GM12878 (cell line): ENCODE measurements around the gene PLEKHA1. TPM values are rescaled to one million over a fixed set of nuclear protein-coding genes. Genes with fewer than 3 reads are reported as not detected.

Source experiments
- ATAC-seq: fragments of 200-7000 bp; cut with Tn5 transposase; 3 replicates; pipeline ENCODE4 v1.9.1; 2020; ENCODE audit warnings: mild to moderate bottlenecking, moderate library complexity
- BruUV-seq: library from RNA; stranded (reverse); fragments of 400-500 nt; replicated peaks from 2 replicates; lab custom pipeline; 2021; lab: Mats Ljungman, UMichigan
- CTCF ChIA-PET: fragments of 300-600 bp; sonication (Branson Sonifier 250); formaldehyde crosslinking; extraction: SDS; loops from one replicate; lab custom pipeline; 2021; ENCODE audit warnings: inconsistent platforms; lab: Yijun Ruan, JAX
- POLR2A ChIA-PET: fragments of 350-600 bp; formaldehyde crosslinking; extraction: SDS; loops from one replicate; lab custom pipeline; 2021; ENCODE audit warnings: inconsistent platforms; lab: Charles Lee
- RAD21 ChIA-PET: fragments of 300-600 bp; sonication (Branson Sonifier 250); formaldehyde crosslinking; loops from one replicate; lab custom pipeline; 2023; ENCODE audit warnings: antibody characterized with exemption; ENCODE audit not compliant: unreplicated experiment; lab: Charles Lee
- SMC1A ChIA-PET: fragments of 300-600 bp; sonication (Branson Sonifier 250); formaldehyde crosslinking; loops from one replicate; lab custom pipeline; 2023; ENCODE audit not compliant: unreplicated experiment, uncharacterized antibody; lab: Charles Lee
- DNase-seq: peaks from one replicate; pipeline ENCODE4 v3.0.0-alpha.2; 2011; ENCODE audit warnings: low read depth, low spot score
- FAIRE-seq: peaks from 3 replicates; lab custom pipeline; 2011; peaks lifted over from hg19 to GRCh38; lab: Jason Lieb, UNC
- H2AFZ ChIP-seq: 2 replicates; pipeline ENCODE4 v1.6.0; 2011; ENCODE audit warnings: low read depth, low read length, control low read depth; ENCODE audit not compliant: control insufficient read depth
- H3K27ac ChIP-seq: 2 replicates; pipeline ENCODE4 v1.5.1; 2011; ENCODE audit warnings: control low read depth; ENCODE audit not compliant: control insufficient read depth, insufficient read depth
- H3K27me3 ChIP-seq, 2 experiments: replicated peaks in 1 of 2; 2 replicates each; pipeline versions ENCODE4 v1.6.0 to v1.6.1; 2011; ENCODE audit warnings: low read length in 1 of 2; ENCODE audit not compliant: control insufficient read depth in 2 of 2, insufficient read depth in 2 of 2
- H3K36me3 ChIP-seq, 2 experiments: 2 replicates each; pipeline ENCODE4 v1.5.1; 2011; ENCODE audit warnings: low read length in 1 of 2; ENCODE audit not compliant: control insufficient read depth in 2 of 2, insufficient read depth in 2 of 2
- H3K4me1 ChIP-seq: 2 replicates; pipeline ENCODE4 v1.6.1; 2011; ENCODE audit warnings: mild to moderate bottlenecking, low read length, moderate library complexity, mixed read lengths; ENCODE audit not compliant: control insufficient read depth, insufficient read depth
- H3K4me2 ChIP-seq: 2 replicates; pipeline ENCODE4 v1.6.0; 2011; ENCODE audit warnings: control low read depth; ENCODE audit not compliant: control insufficient read depth, insufficient read depth
- H3K4me3 ChIP-seq: fragments of 200-600 bp; sonication (generic); 2 replicates; pipeline ENCODE4 v1.5.1; 2016
- H3K79me2 ChIP-seq: 2 replicates; pipeline ENCODE4 v1.6.0; 2011; ENCODE audit warnings: low read length; ENCODE audit not compliant: control insufficient read depth, insufficient read depth
- H3K9ac ChIP-seq: 2 replicates; pipeline ENCODE4 v1.8.0; 2011; ENCODE audit warnings: low read length, control low read depth, mixed read lengths; ENCODE audit not compliant: control insufficient read depth, insufficient read depth
- H3K9me3 ChIP-seq: replicated peaks from 3 replicates; pipeline ENCODE4 v1.5.1; 2011; ENCODE audit warnings: mild to moderate bottlenecking, low read length; ENCODE audit not compliant: control insufficient read depth, insufficient read depth
- H4K20me1 ChIP-seq: 2 replicates; pipeline ENCODE4 v1.6.0; 2011; ENCODE audit not compliant: control insufficient read depth, insufficient read depth
- CBX3 ChIP-seq: fragments of 200-600 bp; sonication (generic); IDR thresholded peaks from 2 replicates; pipeline ENCODE4 v1.6.1; 2016; ENCODE audit warnings: low read depth, borderline replicate concordance
- CHD1 ChIP-seq: IDR thresholded peaks from 2 replicates; pipeline ENCODE4 v1.6.1; 2012; ENCODE audit warnings: low read depth, low read length, improper control_type of control experiment
- CREM ChIP-seq: IDR thresholded peaks from 2 replicates; pipeline ENCODE4 v1.6.1; 2014; ENCODE audit warnings: antibody characterized with exemption, low read depth
- E2F4 ChIP-seq: IDR thresholded peaks from 2 replicates; pipeline ENCODE4 v1.6.1; 2012; ENCODE audit warnings: low read depth, low read length, improper control_type of control experiment
- FOS ChIP-seq: IDR thresholded peaks from 3 replicates; pipeline ENCODE4 v1.6.1; 2011; ENCODE audit warnings: borderline replicate concordance; ENCODE audit not compliant: insufficient read length; ENCODE audit errors: extremely low read depth
- FOXM1 ChIP-seq: IDR thresholded peaks from 2 replicates; pipeline ENCODE4 v1.6.1; 2012; ENCODE audit warnings: low read depth, mild to moderate bottlenecking, inconsistent platforms, low read length, moderate library complexity
- IRF5 ChIP-seq: fragments of 450-650 bp; IDR thresholded peaks from 2 replicates; pipeline ENCODE4 v1.6.1; 2017; ENCODE audit warnings: borderline replicate concordance
- NFIC ChIP-seq: IDR thresholded peaks from 2 replicates; pipeline ENCODE4 v1.6.1; 2012; ENCODE audit warnings: low read depth, mild to moderate bottlenecking, inconsistent platforms, low read length, moderate library complexity
- SREBF2 ChIP-seq: IDR thresholded peaks from 2 replicates; pipeline ENCODE4 v1.6.1; 2012; ENCODE audit warnings: mild to moderate bottlenecking, low read length
- YBX1 ChIP-seq: fragments of 450-650 bp; IDR thresholded peaks from 2 replicates; pipeline ENCODE4 v1.6.1; 2016; ENCODE audit warnings: antibody characterized with exemption
- ZNF24 ChIP-seq: fragments of 450-650 bp; IDR thresholded peaks from 2 replicates; pipeline ENCODE4 v1.6.1; 2017; ENCODE audit warnings: antibody characterized with exemption, mild to moderate bottlenecking
- ZNF274 ChIP-seq: IDR thresholded peaks from one replicate; pipeline ENCODE4 v1.8.0; 2011; ENCODE audit not compliant: insufficient read length, insufficient read depth
- WGBS: methylation state at CpG from one replicate; pipeline ENCODE4 v1.1.6; 2016; ENCODE audit warnings: low lambda C conversion rate; ENCODE audit not compliant: insufficient replicate concordance, insufficient coverage; ENCODE audit errors: missing lambda C conversion rate; 5-methylcytosine and 5-hydroxymethylcytosine counted together
- in situ Hi-C: fragments of 300-500 bp; cut with MboI; formaldehyde crosslinking; loops from 9 replicates; pipeline ENCODE4 v1.14.3; 2018; ENCODE audit warnings: mixed read lengths
- intact Hi-C: fragments of 100-400 bp; cut with micrococcal nuclease; formaldehyde crosslinking; loops from one replicate; pipeline ENCODE4 v1.14.2; 2022; ENCODE audit not compliant: unreplicated experiment
- polyA plus RNA-seq, 11 experiments: library from polyadenylated mRNA; depleted of rRNA in 4 of 11; unstranded in 6 of 11; stranded (reverse) in 5 of 11; fragments of >200 nt; fragmentation: Nextera tagmentation in 4 of 11; fragmentation: Illumina TruSeq in 1 of 11; extraction: Ambion mirVana in 4 of 11; extraction: Trizol in 1 of 11; gene quantifications; 1 replicate in 1 of 11; 2 replicates in 10 of 11; pipeline versions ENCODE4 v1.2.1 to v1.2.3, GENCODE V29; 2011 to 2016; ENCODE audit warnings: inconsistent platforms in 2 of 11, missing spikeins in 2 of 11, low read depth in 1 of 11
- total RNA-seq, 4 experiments: library from RNA; depleted of rRNA in 3 of 4; stranded (reverse); fragments of >200 nt in 3 of 4; fragmentation: Illumina TruSeq in 1 of 4; extraction: Trizol in 1 of 4; gene quantifications; 2 replicates each; pipeline versions ENCODE4 v1.2.1 to v1.2.3, GENCODE V29; 2013 to 2021
- TF ChIP-seq, protein P1 (sequence below): IDR thresholded peaks from 2 replicates; pipeline ENCODE4 v1.6.1; 2011; ENCODE audit warnings: mild to moderate bottlenecking, low read depth, low read length, moderate library complexity; ENCODE audit not compliant: insufficient replicate concordance

PLEKHA1 gene
- total and polyA plus RNA-seq, 10 of the 15 experiments (the other 5 are each of a cell fraction or from before 2014, with no cell fraction given) = 0.15 to 6.0 (median 0.32) TPM

GRCh38 chr10:122475100-122475499 lies 100.6 kb downstream of the PLEKHA1 start:
- 35% methylated on average over 12 of the region's 12 CpGs for WGBS
- no peak overlapping the region for H3K27ac ChIP-seq

GRCh38 chr10:122475591-122476332 lies 101.3 kb downstream of the PLEKHA1 start:
- Histone ChIP-seq H3K27me3 (peaks cover 0 to 2% of the 10 kb centered on the region in 2 experiments; a peak in 2 of 4 replicates), H3K36me3 (no peaks in the 10 kb centered on the region), H3K27ac (no peak overlapping the region), H2AFZ (no peak overlapping the region), H3K79me2 (no peaks in the 10 kb centered on the region), H3K9me3 (no peaks in the 10 kb centered on the region), H4K20me1 (no peaks in the 10 kb centered on the region), H3K9ac (no peak overlapping the region), H3K4me1 (no peaks in the 10 kb centered on the region), H3K4me3 (no peak overlapping the region), H3K4me2 (no peak overlapping the region)
- ATAC-seq (no peak), DNase-seq (no peak), FAIRE-seq (no peak)
- SMC1A ChIA-PET = no interaction called here
- 42% methylated on average over 16 of the region's 16 CpGs for WGBS
- RAD21 ChIA-PET = no interaction called here
- intact Hi-C loops = no loop called here
- POLR2A ChIA-PET = no interaction called here
- CTCF ChIA-PET = interaction anchor here (0.8 kb wide), 1 partner anchor 230 kb away, joined by 3 read pairs; no protein-coding TSS in a partner anchor
- BruUV-seq = no TSS peak
- in situ Hi-C loops = no loop called here
- TF ChIP-seq ZNF24 (no peak), FOXM1 (no peak), FOS (no peak), CREM (no peak), E2F4 (no peak), SREBF2 (no peak), CBX3 (no peak), IRF5 (no peak)

More at GRCh38 chr10:122475100-122475499, 100.6 kb downstream of the PLEKHA1 start:
- no TSS peak for BruUV-seq
- no peak for TF ChIP-seq ZNF274
- no peak for TF ChIP-seq YBX1
- TF ChIP-seq CHD1 = no peak
- no peak for TF ChIP-seq NFIC
- TF ChIP-seq, protein P1, sequence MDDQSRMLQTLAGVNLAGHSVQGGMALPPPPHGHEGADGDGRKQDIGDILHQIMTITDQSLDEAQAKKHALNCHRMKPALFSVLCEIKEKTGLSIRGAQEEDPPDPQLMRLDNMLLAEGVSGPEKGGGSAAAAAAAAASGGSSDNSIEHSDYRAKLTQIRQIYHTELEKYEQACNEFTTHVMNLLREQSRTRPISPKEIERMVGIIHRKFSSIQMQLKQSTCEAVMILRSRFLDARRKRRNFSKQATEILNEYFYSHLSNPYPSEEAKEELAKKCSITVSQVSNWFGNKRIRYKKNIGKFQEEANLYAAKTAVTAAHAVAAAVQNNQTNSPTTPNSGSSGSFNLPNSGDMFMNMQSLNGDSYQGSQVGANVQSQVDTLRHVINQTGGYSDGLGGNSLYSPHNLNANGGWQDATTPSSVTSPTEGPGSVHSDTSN = no peak
- Histone ChIP-seq H3K4me1 (no peaks in the 10 kb centered on the region), H2AFZ (no peak overlapping the region), H3K9me3 (no peaks in the 10 kb centered on the region), H3K36me3 (no peaks in the 10 kb centered on the region), H4K20me1 (no peaks in the 10 kb centered on the region), H3K27me3 (peaks cover 0 to 2% of the 10 kb centered on the region in 2 experiments; a peak in 2 of 4 replicates), H3K79me2 (no peaks in the 10 kb centered on the region), H3K4me2 (no peak overlapping the region), H3K4me3 (no peak overlapping the region), H3K9ac (no peak overlapping the region)
- CTCF ChIA-PET = interaction anchor here (0.8 kb wide), 1 partner anchor 231 kb away, joined by 3 read pairs; no protein-coding TSS in a partner anchor
- FAIRE-seq (no peak), ATAC-seq (no peak), DNase-seq (no peak)
- SMC1A ChIA-PET = no interaction called here
- in situ Hi-C loops (no loop called here), intact Hi-C loops (no loop called here)
- POLR2A ChIA-PET = no interaction called here
- RAD21 ChIA-PET = no interaction called here
